HL-60 (cell line): ENCODE results near the gene CTRL.

Experiments used
- DNase-seq, 2 experiments: peaks; one replicate each; pipeline ENCODE4 v3.0.0-alpha.2; 2010 to 2020; ENCODE audit warnings: low read depth in 1 of 2, low spot score in 1 of 2
- H3K27ac ChIP-seq: fragments of 250-450 bp; sonication (Bioruptor Pico); replicated peaks from 2 replicates; pipeline ENCODE4 v1.5.1; 2020; ENCODE audit warnings: mild to moderate bottlenecking, moderate library complexity
- H3K27me3 ChIP-seq: fragments of 250-450 bp; sonication (Bioruptor Pico); 2 replicates; pipeline ENCODE4 v1.5.1; 2021; ENCODE audit warnings: mild to moderate bottlenecking, moderate library complexity; ENCODE audit not compliant: insufficient read depth, poor library complexity, severe bottlenecking
- H3K4me3 ChIP-seq: replicated peaks from 2 replicates; pipeline ENCODE4 v1.5.1; 2011; ENCODE audit warnings: mild to moderate bottlenecking, control low read depth, low read length; ENCODE audit not compliant: insufficient read depth
- CTCF ChIP-seq: IDR thresholded peaks from one replicate; pipeline ENCODE4 v1.5.1; 2011; ENCODE audit warnings: low read length, control low read depth, inconsistent platforms; ENCODE audit not compliant: insufficient read depth
- GABPA ChIP-seq: IDR thresholded peaks from 2 replicates; pipeline ENCODE4 v1.6.1; 2012; ENCODE audit warnings: low read depth
- POLR2AphosphoS5 ChIP-seq: IDR thresholded peaks from 2 replicates; pipeline ENCODE4 v1.6.1; 2012; ENCODE audit warnings: low read depth
- REST ChIP-seq: IDR thresholded peaks from 2 replicates; pipeline ENCODE4 v1.6.1; 2012; ENCODE audit warnings: low read depth; ENCODE audit not compliant: insufficient replicate concordance
- SPI1 ChIP-seq: IDR thresholded peaks from 2 replicates; pipeline ENCODE4 v1.6.1; 2012; ENCODE audit warnings: low read depth, mild to moderate bottlenecking, borderline replicate concordance

The CTRL gene

GRCh38 chr16:67961551-67961957 lies 29.9 kb upstream of the CTRL start:
- no peak for DNase-seq
- TF ChIP-seq CTCF = no peak
- no peak for TF ChIP-seq REST
- no peak for TF ChIP-seq GABPA
- no peak for TF ChIP-seq POLR2AphosphoS5
- no peak for TF ChIP-seq SPI1
- H3K27ac ChIP-seq = no peak overlapping the region

GRCh38 chr16:67959536-67960329 lies 28.1 kb upstream of the CTRL start:
- no peak overlapping the region for H3K27ac ChIP-seq
- TF ChIP-seq POLR2AphosphoS5 = no peak
- TF ChIP-seq CTCF = no peak
- no peak for TF ChIP-seq GABPA
- no peaks in the 10 kb centered on the region for H3K27me3 ChIP-seq
- DNase-seq = no peak
- no peak overlapping the region for H3K4me3 ChIP-seq

More at GRCh38 chr16:67961551-67961957, 29.9 kb upstream of the CTRL start:
- H3K27me3 ChIP-seq = no peaks in the 10 kb centered on the region
- no peak overlapping the region for H3K4me3 ChIP-seq

GRCh38 chr16:67957622-67958021 lies 26.0 kb upstream of the CTRL start:
- DNase-seq = no peak
- TF ChIP-seq CTCF (no peak), REST (no peak), POLR2AphosphoS5 (no peak), SPI1 (no peak), GABPA (no peak)
- H3K27ac ChIP-seq = no peak overlapping the region
- no peak overlapping the region for H3K4me3 ChIP-seq
- no peaks in the 10 kb centered on the region for H3K27me3 ChIP-seq
